Thoracic aorta (tissue), 2 donors: ENCODE measurements around the gene ARL10. TPM values are rescaled to one million over a fixed set of nuclear protein-coding genes. Genes with fewer than 3 reads are reported as not detected.

Source experiments
- ATAC-seq: fragments of 150-250 bp; one replicate; pipeline ENCODE4 v1.8.0; 2017; ENCODE audit warnings: low read depth; ENCODE audit not compliant: insufficient number of reproducible peaks, low FRiP score
- DNase-seq: peaks from one replicate; pipeline ENCODE4 v3.0.0-alpha.2; 2020; ENCODE audit warnings: low spot score
- H3K27ac ChIP-seq, 2 donors: fragments of 200-600 bp; sonication (generic); 1 replicate in 1 of 2; 2 replicates in 1 of 2; pipeline ENCODE4 v1.5.1; 2016; ENCODE audit warnings: mild to moderate bottlenecking in 2 of 2, moderate library complexity in 2 of 2
- H3K27me3 ChIP-seq: fragments of 200-600 bp; sonication (generic); replicated peaks from 2 replicates; pipeline ENCODE4 v1.6.0; 2016; ENCODE audit warnings: mild to moderate bottlenecking; ENCODE audit not compliant: insufficient read depth
- H3K36me3 ChIP-seq: fragments of 200-600 bp; sonication (generic); one replicate; pipeline ENCODE4 v1.5.1; 2016
- H3K4me1 ChIP-seq, 2 donors: fragments of 200-600 bp; sonication (generic); 1 replicate in 1 of 2; 2 replicates in 1 of 2; pipeline versions ENCODE4 v1.5.1 to v1.6.0; 2016; ENCODE audit warnings: low read depth in 2 of 2, mild to moderate bottlenecking in 1 of 2; ENCODE audit not compliant: control insufficient read depth in 1 of 2
- H3K4me3 ChIP-seq: fragments of 200-600 bp; sonication (generic); 2 replicates; pipeline ENCODE4 v1.5.1; 2016; ENCODE audit warnings: mild to moderate bottlenecking
- H3K9me3 ChIP-seq: fragments of 200-600 bp; sonication (generic); 2 replicates; pipeline ENCODE4 v1.5.1; 2016
- CTCF ChIP-seq: fragments of 200-600 bp; sonication (generic); IDR thresholded peaks from one replicate; pipeline ENCODE4 v1.5.1; 2019; ENCODE audit warnings: antibody characterized with exemption
- total RNA-seq, 2 donors: library from RNA; depleted of rRNA; stranded (reverse); fragments of >200 nt; gene quantifications; one replicate each; pipeline versions ENCODE4 v1.1.0 to v1.2.3, GENCODE V29; 2016

Gene ARL10
- total RNA-seq, 2 donors from 2014 or later = 10.4 to 14.8 TPM

- H3K4me1 ChIP-seq = peaks cover 28 to 34% of the 10 kb centered on the region in 2 donors
- no peak for DNase-seq
- H3K36me3 ChIP-seq = no peaks in the 10 kb centered on the region
- H3K27me3 ChIP-seq = no peaks in the 10 kb centered on the region
- no peak overlapping the region for H3K27ac ChIP-seq
- no peak overlapping the region for H3K4me3 ChIP-seq
- ATAC-seq = no peak
- TF ChIP-seq CTCF = no peak
- H3K9me3 ChIP-seq = no peaks in the 10 kb centered on the region
Measured at GRCh38 chr5:176418251-176418650, 53.0 kb downstream of the ARL10 start.

GRCh38 chr5:176420086-176420485 lies 54.8 kb downstream of the ARL10 start:
- no peak overlapping the region for H3K4me3 ChIP-seq
- no peak overlapping the region for H3K27ac ChIP-seq
- no peak for DNase-seq
- H3K9me3 ChIP-seq = no peaks in the 10 kb centered on the region
- H3K36me3 ChIP-seq = no peaks in the 10 kb centered on the region
- peaks cover 18 to 28% of the 10 kb centered on the region in 2 donors for H3K4me1 ChIP-seq
- TF ChIP-seq CTCF = no peak
- ATAC-seq = no peak
- H3K27me3 ChIP-seq = no peaks in the 10 kb centered on the region

DNA sequence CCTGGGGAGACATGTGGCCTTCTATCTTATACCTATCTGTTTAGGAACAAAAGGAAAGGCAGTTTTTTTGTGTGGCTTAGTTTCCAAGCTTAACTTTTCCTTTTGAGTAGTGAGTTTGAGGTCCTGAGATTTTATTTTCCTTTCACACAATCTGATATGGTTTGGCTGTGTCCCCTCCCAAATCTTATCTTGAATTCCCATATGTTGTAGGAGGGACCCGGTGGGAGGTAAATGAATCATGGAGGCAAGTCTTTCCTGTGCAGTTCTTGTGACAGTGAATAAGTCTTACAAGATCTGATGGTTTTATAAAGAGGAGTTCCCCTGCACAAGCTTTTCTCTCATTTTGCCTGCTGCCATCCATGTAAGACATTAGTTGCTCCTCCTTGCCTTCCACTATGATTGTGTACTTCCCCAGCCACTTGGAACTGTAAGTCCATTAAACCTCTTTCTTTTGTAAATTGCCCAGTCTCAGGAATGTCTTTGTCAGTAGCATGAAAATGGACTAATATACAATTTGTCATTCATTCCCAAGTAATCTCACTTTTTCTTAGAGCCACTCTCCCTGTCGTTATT lies 55.8 kb downstream of the ARL10 start:
- no peaks in the 10 kb centered on the region for H3K27me3 ChIP-seq
- DNase-seq = no peak
- H3K9me3 ChIP-seq = no peaks in the 10 kb centered on the region
- ATAC-seq = no peak
- no peak overlapping the region for H3K4me3 ChIP-seq
- peaks cover 15 to 28% of the 10 kb centered on the region in 2 donors for H3K4me1 ChIP-seq
- H3K27ac ChIP-seq = no peak overlapping the region
- no peaks in the 10 kb centered on the region for H3K36me3 ChIP-seq
- no peak for TF ChIP-seq CTCF

GRCh38 chr5:176424181-176424580 lies 58.9 kb downstream of the ARL10 start:
- Histone ChIP-seq H3K4me1 (peaks cover 11 to 19% of the 10 kb centered on the region in 2 donors), H3K4me3 (peak overlapping the region; percentile 32), H3K36me3 (no peaks in the 10 kb centered on the region), H3K27me3 (no peaks in the 10 kb centered on the region), H3K9me3 (no peaks in the 10 kb centered on the region), H3K27ac (peak overlapping the region; percentile 57 to 66)
- DNase-seq (no peak), ATAC-seq (peak; percentile 65)
- no peak for TF ChIP-seq CTCF

- no peaks in the 10 kb centered on the region for H3K27me3 ChIP-seq
- ATAC-seq (no peak), DNase-seq (no peak)
- no peaks in the 10 kb centered on the region for H3K36me3 ChIP-seq
- peaks cover 11 to 19% of the 10 kb centered on the region in 2 donors for H3K4me1 ChIP-seq
- H3K27ac ChIP-seq = peak overlapping the region; percentile 63 to 66
- peak overlapping the region; percentile 32 for H3K4me3 ChIP-seq
- no peaks in the 10 kb centered on the region for H3K9me3 ChIP-seq
- no peak for TF ChIP-seq CTCF
Measured at GRCh38 chr5:176425138-176425537, 59.9 kb downstream of the ARL10 start.
